ENCODE results near the gene KDM4B.

Gene KDM4B

GRCh38 chr19:5183616-5184015 lies 214.7 kb downstream of the KDM4B start:
- POLR2A ChIA-PET, result no interaction called here
- DNase-seq (ENCODE audit: extremely low spot score), result no peak
- CTCF ChIA-PET, result no interaction called here
- no peak for TF ChIP-seq ZNF384 (IDR thresholded peaks at IDR 0.05)

- CTCF ChIA-PET, result no interaction called here
- no peak for DNase-seq (ENCODE audit: extremely low spot score)
- no peak for TF ChIP-seq FOXA1 (IDR thresholded peaks at IDR 0.05)
- no peak for TF ChIP-seq SUZ12 (IDR thresholded peaks at IDR 0.05)
- no peak for TF ChIP-seq ARNT (IDR thresholded peaks at IDR 0.05)
- no peak for TF ChIP-seq L3MBTL2 (conservative IDR thresholded peaks at IDR 0.05)
- TF ChIP-seq HDGF (IDR thresholded peaks at IDR 0.05; ENCODE audit: borderline replicate concordance), result no peak
- POLR2A ChIA-PET, result no interaction called here
Observed at GRCh38 chr19:5184930-5185329, 216.0 kb downstream of the KDM4B start.

- ChIA-PET CTCF (no interaction called here), POLR2A (no interaction called here)
- no peak for TF ChIP-seq HDGF (IDR thresholded peaks at IDR 0.05; ENCODE audit: borderline replicate concordance)
- no peak for TF ChIP-seq LEF1 (IDR thresholded peaks at IDR 0.05; ENCODE audit: borderline replicate concordance)
- TF ChIP-seq FOXK2 (IDR thresholded peaks at IDR 0.05), result no peak
- TF ChIP-seq ZNF384 (IDR thresholded peaks at IDR 0.05), result no peak
- no peak for DNase-seq (ENCODE audit: extremely low spot score)
Observed at GRCh38 chr19:5186293-5187050, 217.6 kb downstream of the KDM4B start.

GRCh38 chr19:5188548-5189317 lies 219.8 kb downstream of the KDM4B start:
- DNase-seq (ENCODE audit: extremely low spot score), result no peak
- ChIA-PET POLR2A (no interaction called here), CTCF (no interaction called here)
- TF ChIP-seq ARNT (IDR thresholded peaks at IDR 0.05) (no peak), PKNOX1 (IDR thresholded peaks at IDR 0.05) (no peak), HDGF (IDR thresholded peaks at IDR 0.05; ENCODE audit: borderline replicate concordance) (no peak), L3MBTL2 (conservative IDR thresholded peaks at IDR 0.05) (no peak), SP1 (IDR thresholded peaks at IDR 0.05) (no peak), TARDBP (IDR thresholded peaks at IDR 0.05) (no peak), FOXK2 (IDR thresholded peaks at IDR 0.05) (no peak), FOXA1 (IDR thresholded peaks at IDR 0.05) (no peak), FOXM1 (IDR thresholded peaks at IDR 0.05; ENCODE audit: borderline replicate concordance) (no peak), BHLHE40 (IDR thresholded peaks at IDR 0.05; ENCODE audit: borderline replicate concordance) (no peak), LEF1 (IDR thresholded peaks at IDR 0.05; ENCODE audit: borderline replicate concordance) (no peak), SUZ12 (IDR thresholded peaks at IDR 0.05) (no peak), ZNF384 (IDR thresholded peaks at IDR 0.05) (no peak), ELF4 (IDR thresholded peaks at IDR 0.05) (no peak)

- CTCF ChIA-PET, result no interaction called here
- POLR2A ChIA-PET, result no interaction called here
- TF ChIP-seq TARDBP (IDR thresholded peaks at IDR 0.05) (no peak), PKNOX1 (IDR thresholded peaks at IDR 0.05) (peak; percentile 78)
- no peak for DNase-seq (ENCODE audit: extremely low spot score)
Observed at GRCh38 chr19:5189318-5189607, 220.3 kb downstream of the KDM4B start.

- CTCF ChIA-PET, result interaction anchor here (0.5 kb wide), 1 partner anchor 359 kb away, joined by 3 read pairs; no protein-coding TSS in a partner anchor
- DNase-seq (ENCODE audit: extremely low spot score), result no peak
- POLR2A ChIA-PET, result no interaction called here
- TF ChIP-seq CTBP1 (IDR thresholded peaks at IDR 0.05; ENCODE audit: borderline replicate concordance) (no peak), FOXM1 (IDR thresholded peaks at IDR 0.05; ENCODE audit: borderline replicate concordance) (no peak), BHLHE40 (IDR thresholded peaks at IDR 0.05; ENCODE audit: borderline replicate concordance) (no peak), SUZ12 (IDR thresholded peaks at IDR 0.05) (no peak), L3MBTL2 (conservative IDR thresholded peaks at IDR 0.05) (no peak), NFRKB (IDR thresholded peaks at IDR 0.05) (no peak), FOXK2 (IDR thresholded peaks at IDR 0.05) (no peak), SP1 (IDR thresholded peaks at IDR 0.05) (no peak)
Observed at GRCh38 chr19:5191091-5191490, 222.2 kb downstream of the KDM4B start.

- CTCF ChIA-PET, result no interaction called here
Observed at GRCh38 chr19:5192568-5192967, 223.7 kb downstream of the KDM4B start.

More at GRCh38 chr19:5192568-5192967, 223.7 kb downstream of the KDM4B start:
- DNase-seq (ENCODE audit: extremely low spot score), result no peak
- TF ChIP-seq FOXK2 (IDR thresholded peaks at IDR 0.05) (no peak), ZNF384 (IDR thresholded peaks at IDR 0.05) (no peak), TARDBP (IDR thresholded peaks at IDR 0.05) (no peak), HDGF (IDR thresholded peaks at IDR 0.05; ENCODE audit: borderline replicate concordance) (no peak), SUZ12 (IDR thresholded peaks at IDR 0.05) (no peak), CTBP1 (IDR thresholded peaks at IDR 0.05; ENCODE audit: borderline replicate concordance) (no peak), FOXA1 (IDR thresholded peaks at IDR 0.05) (no peak), PKNOX1 (IDR thresholded peaks at IDR 0.05) (no peak), SP1 (IDR thresholded peaks at IDR 0.05) (no peak), LEF1 (IDR thresholded peaks at IDR 0.05; ENCODE audit: borderline replicate concordance) (no peak), L3MBTL2 (conservative IDR thresholded peaks at IDR 0.05) (no peak), BHLHE40 (IDR thresholded peaks at IDR 0.05; ENCODE audit: borderline replicate concordance) (no peak)
- POLR2A ChIA-PET, result no interaction called here
